H1 (cell line): ENCODE results near the gene CELF4. TPM values are rescaled to one million over a fixed set of nuclear protein-coding genes. Genes with fewer than 3 reads are reported as not detected.

ENCODE experiments used
- ASH2L ChIP-seq: fragments of 200-600, 300-600 bp; sonication (generic); IDR thresholded peaks from one replicate; pipeline ENCODE4 v1.7.1; 2017; ENCODE audit warnings: low read length
- FOSL1 ChIP-seq: IDR thresholded peaks from 2 replicates; pipeline ENCODE4 v1.6.1; 2011; ENCODE audit warnings: mild to moderate bottlenecking, low read depth, low read length, moderate library complexity; ENCODE audit not compliant: insufficient read depth
- polyA plus RNA-seq, 7 experiments: library from polyadenylated mRNA; depleted of rRNA in 3 of 7; stranded (reverse) in 5 of 7; unstranded in 2 of 7; fragments of >200 nt in 5 of 7; fragments of 200-250 nt in 2 of 7; gene quantifications; 1 replicate in 5 of 7; 2 replicates in 1 of 7; 4 replicates in 1 of 7; pipeline versions ENCODE4 v1.2.1 to v1.2.3, GENCODE V29; 2011 to 2013; ENCODE audit warnings: missing spikeins in 2 of 7, mixed read lengths in 2 of 7
- total RNA-seq: library from RNA; stranded (reverse); fragmentation: NEBNext Ultra II Directional; extraction: Animal tissue kit (Norgen Biotek cat#: 25700); gene quantifications from 2 replicates; pipeline ENCODE4 v1.2.1, GENCODE V29; 2021
- TF ChIP-seq, protein P1 (sequence below): fragments of 300-600 bp; sonication (generic); IDR thresholded peaks from 2 replicates; pipeline ENCODE4 v1.7.1; 2012; ENCODE audit warnings: low read length, moderate library complexity, mild to moderate bottlenecking, inconsistent platforms; ENCODE audit not compliant: insufficient replicate concordance

Gene CELF4
- total and polyA plus RNA-seq, 2 of the 8 experiments (the other 6 are each of a cell fraction or from before 2014, with no cell fraction given): 1.6 to 3.4 TPM

DNA sequence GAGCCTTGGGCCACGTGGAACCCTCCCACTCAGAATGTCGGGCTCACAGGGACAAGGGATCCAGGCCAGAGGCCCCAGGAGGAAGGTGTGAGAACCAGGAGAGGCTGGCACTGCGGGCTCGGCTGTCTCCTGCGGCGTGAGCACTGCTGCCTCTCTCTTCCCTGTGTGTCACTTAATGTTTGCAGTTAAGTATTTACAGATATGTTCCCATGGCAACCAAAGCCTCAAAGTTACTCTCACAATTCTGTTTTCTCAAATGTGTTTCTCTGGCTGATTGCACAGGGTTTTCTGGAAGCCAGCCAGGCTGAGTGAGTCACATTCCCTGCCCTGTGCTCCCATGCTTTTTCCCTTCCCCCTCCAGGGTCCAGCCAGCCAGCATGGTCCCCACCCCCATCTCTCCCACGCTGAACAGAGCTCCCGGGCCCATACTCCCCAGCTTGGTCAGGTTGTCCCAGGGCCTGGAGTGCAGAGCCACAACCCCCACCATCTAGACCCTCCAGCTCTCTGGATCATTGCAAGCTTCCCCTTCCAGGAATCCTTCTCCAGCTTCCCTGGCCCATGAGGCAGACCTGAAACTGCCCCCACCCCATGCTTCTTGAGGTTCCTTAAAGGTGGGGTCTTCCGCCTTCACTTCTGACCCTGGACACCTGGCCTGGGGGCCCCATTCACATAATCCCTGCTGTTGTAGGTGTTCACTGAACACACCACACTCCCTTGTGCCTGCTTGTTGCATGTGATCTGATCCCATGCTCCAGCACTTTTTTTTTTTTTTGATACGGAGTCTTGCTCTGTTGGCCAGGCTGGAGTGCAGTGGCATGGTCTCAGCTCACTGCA, 265.9 kb downstream of the CELF4 start (continued):
- TF ChIP-seq, protein P1, sequence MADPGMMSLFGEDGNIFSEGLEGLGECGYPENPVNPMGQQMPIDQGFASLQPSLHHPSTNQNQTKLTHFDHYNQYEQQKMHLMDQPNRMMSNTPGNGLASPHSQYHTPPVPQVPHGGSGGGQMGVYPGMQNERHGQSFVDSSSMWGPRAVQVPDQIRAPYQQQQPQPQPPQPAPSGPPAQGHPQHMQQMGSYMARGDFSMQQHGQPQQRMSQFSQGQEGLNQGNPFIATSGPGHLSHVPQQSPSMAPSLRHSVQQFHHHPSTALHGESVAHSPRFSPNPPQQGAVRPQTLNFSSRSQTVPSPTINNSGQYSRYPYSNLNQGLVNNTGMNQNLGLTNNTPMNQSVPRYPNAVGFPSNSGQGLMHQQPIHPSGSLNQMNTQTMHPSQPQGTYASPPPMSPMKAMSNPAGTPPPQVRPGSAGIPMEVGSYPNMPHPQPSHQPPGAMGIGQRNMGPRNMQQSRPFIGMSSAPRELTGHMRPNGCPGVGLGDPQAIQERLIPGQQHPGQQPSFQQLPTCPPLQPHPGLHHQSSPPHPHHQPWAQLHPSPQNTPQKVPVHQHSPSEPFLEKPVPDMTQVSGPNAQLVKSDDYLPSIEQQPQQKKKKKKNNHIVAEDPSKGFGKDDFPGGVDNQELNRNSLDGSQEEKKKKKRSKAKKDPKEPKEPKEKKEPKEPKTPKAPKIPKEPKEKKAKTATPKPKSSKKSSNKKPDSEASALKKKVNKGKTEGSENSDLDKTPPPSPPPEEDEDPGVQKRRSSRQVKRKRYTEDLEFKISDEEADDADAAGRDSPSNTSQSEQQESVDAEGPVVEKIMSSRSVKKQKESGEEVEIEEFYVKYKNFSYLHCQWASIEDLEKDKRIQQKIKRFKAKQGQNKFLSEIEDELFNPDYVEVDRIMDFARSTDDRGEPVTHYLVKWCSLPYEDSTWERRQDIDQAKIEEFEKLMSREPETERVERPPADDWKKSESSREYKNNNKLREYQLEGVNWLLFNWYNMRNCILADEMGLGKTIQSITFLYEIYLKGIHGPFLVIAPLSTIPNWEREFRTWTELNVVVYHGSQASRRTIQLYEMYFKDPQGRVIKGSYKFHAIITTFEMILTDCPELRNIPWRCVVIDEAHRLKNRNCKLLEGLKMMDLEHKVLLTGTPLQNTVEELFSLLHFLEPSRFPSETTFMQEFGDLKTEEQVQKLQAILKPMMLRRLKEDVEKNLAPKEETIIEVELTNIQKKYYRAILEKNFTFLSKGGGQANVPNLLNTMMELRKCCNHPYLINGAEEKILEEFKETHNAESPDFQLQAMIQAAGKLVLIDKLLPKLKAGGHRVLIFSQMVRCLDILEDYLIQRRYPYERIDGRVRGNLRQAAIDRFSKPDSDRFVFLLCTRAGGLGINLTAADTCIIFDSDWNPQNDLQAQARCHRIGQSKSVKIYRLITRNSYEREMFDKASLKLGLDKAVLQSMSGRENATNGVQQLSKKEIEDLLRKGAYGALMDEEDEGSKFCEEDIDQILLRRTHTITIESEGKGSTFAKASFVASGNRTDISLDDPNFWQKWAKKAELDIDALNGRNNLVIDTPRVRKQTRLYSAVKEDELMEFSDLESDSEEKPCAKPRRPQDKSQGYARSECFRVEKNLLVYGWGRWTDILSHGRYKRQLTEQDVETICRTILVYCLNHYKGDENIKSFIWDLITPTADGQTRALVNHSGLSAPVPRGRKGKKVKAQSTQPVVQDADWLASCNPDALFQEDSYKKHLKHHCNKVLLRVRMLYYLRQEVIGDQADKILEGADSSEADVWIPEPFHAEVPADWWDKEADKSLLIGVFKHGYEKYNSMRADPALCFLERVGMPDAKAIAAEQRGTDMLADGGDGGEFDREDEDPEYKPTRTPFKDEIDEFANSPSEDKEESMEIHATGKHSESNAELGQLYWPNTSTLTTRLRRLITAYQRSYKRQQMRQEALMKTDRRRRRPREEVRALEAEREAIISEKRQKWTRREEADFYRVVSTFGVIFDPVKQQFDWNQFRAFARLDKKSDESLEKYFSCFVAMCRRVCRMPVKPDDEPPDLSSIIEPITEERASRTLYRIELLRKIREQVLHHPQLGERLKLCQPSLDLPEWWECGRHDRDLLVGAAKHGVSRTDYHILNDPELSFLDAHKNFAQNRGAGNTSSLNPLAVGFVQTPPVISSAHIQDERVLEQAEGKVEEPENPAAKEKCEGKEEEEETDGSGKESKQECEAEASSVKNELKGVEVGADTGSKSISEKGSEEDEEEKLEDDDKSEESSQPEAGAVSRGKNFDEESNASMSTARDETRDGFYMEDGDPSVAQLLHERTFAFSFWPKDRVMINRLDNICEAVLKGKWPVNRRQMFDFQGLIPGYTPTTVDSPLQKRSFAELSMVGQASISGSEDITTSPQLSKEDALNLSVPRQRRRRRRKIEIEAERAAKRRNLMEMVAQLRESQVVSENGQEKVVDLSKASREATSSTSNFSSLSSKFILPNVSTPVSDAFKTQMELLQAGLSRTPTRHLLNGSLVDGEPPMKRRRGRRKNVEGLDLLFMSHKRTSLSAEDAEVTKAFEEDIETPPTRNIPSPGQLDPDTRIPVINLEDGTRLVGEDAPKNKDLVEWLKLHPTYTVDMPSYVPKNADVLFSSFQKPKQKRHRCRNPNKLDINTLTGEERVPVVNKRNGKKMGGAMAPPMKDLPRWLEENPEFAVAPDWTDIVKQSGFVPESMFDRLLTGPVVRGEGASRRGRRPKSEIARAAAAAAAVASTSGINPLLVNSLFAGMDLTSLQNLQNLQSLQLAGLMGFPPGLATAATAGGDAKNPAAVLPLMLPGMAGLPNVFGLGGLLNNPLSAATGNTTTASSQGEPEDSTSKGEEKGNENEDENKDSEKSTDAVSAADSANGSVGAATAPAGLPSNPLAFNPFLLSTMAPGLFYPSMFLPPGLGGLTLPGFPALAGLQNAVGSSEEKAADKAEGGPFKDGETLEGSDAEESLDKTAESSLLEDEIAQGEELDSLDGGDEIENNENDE: no peak
- TF ChIP-seq FOSL1 (no peak), ASH2L (no peak)
